ENCODE results near the gene PRKAG2.

- TF ChIP-seq CTCF (IDR thresholded peaks at IDR 0.05): no peak
- TF ChIP-seq ZFX (IDR thresholded peaks at IDR 0.05; ENCODE audit: borderline replicate concordance): no peak
These were observed 164.8 kb downstream of the PRKAG2 start for GRCh38 chr7:151711906-151712809.
